Measurements from ENCODE around the gene CSNK1A1. TPM values are rescaled to one million over a fixed set of nuclear protein-coding genes. Genes with fewer than 3 reads are reported as not detected.

CSNK1A1 gene
- total RNA-seq, 1 donor from 2014 or later: 133 TPM

DNA sequence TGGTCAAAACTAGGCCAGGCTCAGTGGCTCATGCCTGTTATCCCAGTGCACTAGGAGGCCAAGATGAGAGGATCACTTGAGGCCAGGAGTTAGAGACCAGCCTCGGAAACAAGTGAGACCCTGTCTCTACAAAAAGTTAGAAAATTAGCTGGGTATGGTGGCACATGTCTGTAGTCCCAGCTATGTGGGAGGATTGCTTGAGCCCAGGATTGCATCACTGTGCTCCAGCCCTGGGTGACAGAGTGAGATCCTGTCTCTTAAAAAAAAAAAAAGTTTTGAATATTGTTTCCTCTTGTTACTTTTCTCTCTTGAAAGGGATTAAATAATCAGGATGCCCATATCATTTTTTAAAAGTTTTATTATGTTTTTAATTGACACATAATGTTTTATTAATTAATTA is 37.7 kb upstream of the CSNK1A1 start:
- H3K9me3 Mint-ChIP-seq: no peaks in the 10 kb centered on the region
- H3K4me3 Mint-ChIP-seq: no peak overlapping the region
- intact Hi-C loops (cut with micrococcal nuclease): no loop called here
- peaks cover 3% of the 10 kb centered on the region for H3K4me1 Mint-ChIP-seq
- H3K27me3 Mint-ChIP-seq: no peaks in the 10 kb centered on the region
- H3K27ac Mint-ChIP-seq: no peak overlapping the region
- TF ChIP-seq, protein P1, sequence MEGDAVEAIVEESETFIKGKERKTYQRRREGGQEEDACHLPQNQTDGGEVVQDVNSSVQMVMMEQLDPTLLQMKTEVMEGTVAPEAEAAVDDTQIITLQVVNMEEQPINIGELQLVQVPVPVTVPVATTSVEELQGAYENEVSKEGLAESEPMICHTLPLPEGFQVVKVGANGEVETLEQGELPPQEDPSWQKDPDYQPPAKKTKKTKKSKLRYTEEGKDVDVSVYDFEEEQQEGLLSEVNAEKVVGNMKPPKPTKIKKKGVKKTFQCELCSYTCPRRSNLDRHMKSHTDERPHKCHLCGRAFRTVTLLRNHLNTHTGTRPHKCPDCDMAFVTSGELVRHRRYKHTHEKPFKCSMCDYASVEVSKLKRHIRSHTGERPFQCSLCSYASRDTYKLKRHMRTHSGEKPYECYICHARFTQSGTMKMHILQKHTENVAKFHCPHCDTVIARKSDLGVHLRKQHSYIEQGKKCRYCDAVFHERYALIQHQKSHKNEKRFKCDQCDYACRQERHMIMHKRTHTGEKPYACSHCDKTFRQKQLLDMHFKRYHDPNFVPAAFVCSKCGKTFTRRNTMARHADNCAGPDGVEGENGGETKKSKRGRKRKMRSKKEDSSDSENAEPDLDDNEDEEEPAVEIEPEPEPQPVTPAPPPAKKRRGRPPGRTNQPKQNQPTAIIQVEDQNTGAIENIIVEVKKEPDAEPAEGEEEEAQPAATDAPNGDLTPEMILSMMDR (IDR thresholded peaks at IDR 0.05): no peak
- no peaks in the 10 kb centered on the region for H3K36me3 Mint-ChIP-seq (ENCODE audit: low read depth)
- ChIA-PET POLR2A (interaction anchor here (0.7 kb wide), 1 partner anchor 157 kb away, joined by 4 read pairs; no protein-coding TSS in a partner anchor), CTCF (no interaction called here)
- ATAC-seq (ENCODE audit: low read depth) (no peak), DNase-seq (no peak)

GRCh38 chr5:149586708-149587318 is 35.6 kb upstream of the CSNK1A1 start:
- Mint-ChIP-seq H3K4me3 (no peak overlapping the region), H3K9me3 (no peaks in the 10 kb centered on the region), H3K36me3 (ENCODE audit: low read depth) (no peaks in the 10 kb centered on the region), H3K4me1 (peaks cover 3% of the 10 kb centered on the region), H3K27ac (no peak overlapping the region), H3K27me3 (peaks cover 4% of the 10 kb centered on the region)
- ATAC-seq (ENCODE audit: low read depth) (no peak), DNase-seq (no peak)
- ChIA-PET CTCF (no interaction called here), POLR2A (no interaction called here)
- intact Hi-C loops (cut with micrococcal nuclease): no loop called here
- TF ChIP-seq, protein P1 (IDR thresholded peaks at IDR 0.05): no peak

GRCh38 chr5:149585910-149586309 is 34.7 kb upstream of the CSNK1A1 start:
- TF ChIP-seq, protein P1 (IDR thresholded peaks at IDR 0.05): no peak
- peaks cover 8% of the 10 kb centered on the region for H3K27me3 Mint-ChIP-seq
- no peak overlapping the region for H3K27ac Mint-ChIP-seq
- H3K36me3 Mint-ChIP-seq (ENCODE audit: low read depth): no peaks in the 10 kb centered on the region
- ATAC-seq (ENCODE audit: low read depth): no peak
- H3K9me3 Mint-ChIP-seq: no peaks in the 10 kb centered on the region
- no peak for DNase-seq
- peaks cover 8% of the 10 kb centered on the region for H3K4me1 Mint-ChIP-seq
- CTCF ChIA-PET: no interaction called here
- H3K4me3 Mint-ChIP-seq: no peak overlapping the region
- POLR2A ChIA-PET: no interaction called here
- intact Hi-C loops (cut with micrococcal nuclease): no loop called here

DNA sequence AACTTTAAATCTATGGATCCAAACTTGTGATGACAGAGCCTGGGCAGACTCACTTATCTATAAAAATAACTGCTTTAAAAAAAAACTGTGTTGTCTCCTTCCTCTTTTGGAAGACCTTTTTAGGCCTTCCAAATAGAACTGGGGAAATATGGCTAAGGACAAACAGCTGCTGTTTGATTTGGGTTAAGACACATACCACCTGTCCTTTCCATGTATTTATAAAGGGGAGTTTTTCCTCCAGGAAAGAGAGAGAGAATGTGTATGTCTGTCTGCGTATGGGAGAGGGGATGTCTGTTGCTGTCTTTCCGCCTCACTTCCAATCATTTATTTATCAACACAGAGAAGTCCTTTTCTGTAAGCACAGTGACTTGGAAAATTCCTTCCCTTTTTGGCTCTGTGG is 32.9 kb upstream of the CSNK1A1 start:
- ChIA-PET CTCF (no interaction called here), POLR2A (no interaction called here)
- H3K4me3 Mint-ChIP-seq: no peak overlapping the region
- no peaks in the 10 kb centered on the region for H3K36me3 Mint-ChIP-seq (ENCODE audit: low read depth)
- intact Hi-C loops (cut with micrococcal nuclease): no loop called here
- TF ChIP-seq, protein P1 (IDR thresholded peaks at IDR 0.05): no peak
- peaks cover 16% of the 10 kb centered on the region for H3K27me3 Mint-ChIP-seq
- H3K27ac Mint-ChIP-seq: no peak overlapping the region
- H3K4me1 Mint-ChIP-seq: peaks cover 8% of the 10 kb centered on the region
- no peaks in the 10 kb centered on the region for H3K9me3 Mint-ChIP-seq
- no peak for DNase-seq
- ATAC-seq (ENCODE audit: low read depth): no peak

DNA sequence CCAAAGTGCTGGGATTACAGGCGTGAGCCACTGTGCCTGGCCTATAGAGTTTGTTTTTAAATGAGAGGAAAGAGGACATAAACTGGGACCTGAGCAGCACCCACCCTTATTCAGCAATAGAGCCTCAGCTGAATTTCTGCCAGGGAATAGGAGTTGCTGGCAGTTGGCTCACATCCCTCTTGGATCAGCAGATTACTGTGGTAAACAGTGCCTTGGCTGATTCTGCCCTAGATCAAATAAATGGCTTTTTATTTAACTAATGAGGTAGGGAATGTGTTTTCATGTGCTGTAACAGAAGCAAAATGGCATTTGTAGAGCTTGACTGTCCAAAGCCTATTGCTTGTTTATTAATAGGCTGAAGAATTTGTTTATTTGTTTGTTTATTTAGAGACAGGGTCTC is 32.2 kb upstream of the CSNK1A1 start:
- intact Hi-C loops (cut with micrococcal nuclease): no loop called here
- DNase-seq (no peak), ATAC-seq (ENCODE audit: low read depth) (no peak)
- ChIA-PET CTCF (no interaction called here), POLR2A (no interaction called here)
- TF ChIP-seq, protein P1 (IDR thresholded peaks at IDR 0.05): no peak
- H3K9me3 Mint-ChIP-seq: no peaks in the 10 kb centered on the region
- H3K4me1 Mint-ChIP-seq: peaks cover 8% of the 10 kb centered on the region
- no peak overlapping the region for H3K4me3 Mint-ChIP-seq
- no peak overlapping the region for H3K27ac Mint-ChIP-seq
- no peaks in the 10 kb centered on the region for H3K36me3 Mint-ChIP-seq (ENCODE audit: low read depth)
- H3K27me3 Mint-ChIP-seq: peaks cover 16% of the 10 kb centered on the region
